Transverse colon (tissue), 4 donors: ENCODE data around the gene MCF2L2. TPM values are rescaled to one million over a fixed set of nuclear protein-coding genes. Genes with fewer than 3 reads are reported as not detected.

Experiments
- DNase-seq: peaks from one replicate; pipeline ENCODE4 v3.0.0-alpha.2; 2019
- H3K27ac ChIP-seq, 4 donors: fragments of 200-600 bp; sonication (generic); 2 replicates each; pipeline ENCODE4 v1.5.1; 2016 to 2018; ENCODE audit warnings: inconsistent platforms in 4 of 4
- H3K27me3 ChIP-seq: fragments of 200-600 bp; sonication (generic); 2 replicates; pipeline ENCODE4 v1.5.1; 2017; ENCODE audit warnings: inconsistent platforms
- H3K36me3 ChIP-seq, 4 donors: fragments of 200-600 bp; sonication (generic); 2 replicates each; pipeline ENCODE4 v1.5.1; 2017 to 2019; ENCODE audit warnings: inconsistent platforms in 4 of 4
- H3K4me1 ChIP-seq, 4 donors: fragments of 200-600 bp; sonication (generic); 2 replicates each; pipeline ENCODE4 v1.5.1; 2017 to 2020; ENCODE audit warnings: inconsistent platforms in 4 of 4
- H3K4me3 ChIP-seq, 4 donors: fragments of 200-600 bp; sonication (generic); 1 replicate in 1 of 4; 2 replicates in 3 of 4; pipeline versions ENCODE4 v1.5.1 to v1.6.1; 2017 to 2019; ENCODE audit warnings: inconsistent platforms in 4 of 4
- H3K9me3 ChIP-seq, 2 donors: fragments of 200-600 bp; sonication (generic); 2 replicates each; pipeline ENCODE4 v1.5.1; 2017 to 2019; ENCODE audit warnings: inconsistent platforms in 2 of 2
- CTCF ChIP-seq, 5 experiments: fragments of 200-600 bp in 3 of 5; fragments of 450-650 bp in 2 of 5; sonication (generic) in 3 of 5; IDR thresholded peaks; 1 replicate in 2 of 5; 2 replicates in 3 of 5; pipeline ENCODE4 v1.5.1; 2016 to 2017; ENCODE audit warnings: antibody characterized with exemption in 5 of 5, inconsistent platforms in 3 of 5, mild to moderate bottlenecking in 2 of 5, moderate library complexity in 1 of 5
- EP300 ChIP-seq: sonication (generic); formaldehyde crosslinking; IDR thresholded peaks from one replicate; pipeline ENCODE4 v1.6.1; 2017; ENCODE audit warnings: antibody characterized with exemption, low read depth
- POLR2A ChIP-seq: fragments of 450-650 bp; IDR thresholded peaks from one replicate; pipeline ENCODE4 v1.6.1; 2016; ENCODE audit warnings: antibody characterized with exemption, mild to moderate bottlenecking, moderate library complexity
- POLR2AphosphoS5 ChIP-seq, 3 donors: sonication (generic); formaldehyde crosslinking; IDR thresholded peaks; one replicate each; pipeline ENCODE4 v1.6.1; 2016; ENCODE audit warnings: antibody characterized with exemption in 3 of 3
- WGBS, 2 donors: methylation state at CpG; one replicate each; pipeline ENCODE4 v1.1.5; 2018; ENCODE audit warnings: low coverage in 1 of 2; 5-methylcytosine and 5-hydroxymethylcytosine counted together
- in situ Hi-C, 4 donors: fragments of 200-750 bp; cut with MboI; loops; one replicate each; pipeline versions ENCODE4 v1.15.0 to v1.15.1; 2017; ENCODE audit warnings: low sequenced_read_pairs in 3 of 4, low pct_ligation_motif_present in 1 of 4, low pct_unique_long_range_greater_than_20kb in 1 of 4
- intact Hi-C: fragments of 100-400 bp; cut with DNase I; formaldehyde crosslinking; loops from one replicate; pipeline ENCODE4 v1.15.1; 2023; ENCODE audit warnings: low total_unique reads
- total RNA-seq, 4 donors: library from RNA; depleted of rRNA; stranded (reverse); fragments of >200 nt; gene quantifications; one replicate each; pipeline ENCODE4 v1.1.0, GENCODE V29; 2016

Gene MCF2L2
- total RNA-seq, 4 donors from 2014 or later, result 0.20 to 3.7 (median 2.0) TPM

- WGBS, 2 donors, result 83% methylated on average over 1 of the region's 1 CpG; no CpG with 5 or more reads in 1 of the 2 donors
- Histone ChIP-seq H3K36me3 (no peaks in the 10 kb centered on the region), H3K27ac (no peak overlapping the region), H3K27me3 (no peaks in the 10 kb centered on the region), H3K9me3 (no peaks in the 10 kb centered on the region), H3K4me1 (no peaks in the 10 kb centered on the region), H3K4me3 (no peak overlapping the region)
- TF ChIP-seq CTCF (IDR thresholded peaks at IDR 0.05), result no peak
- no peak for TF ChIP-seq POLR2AphosphoS5 (IDR thresholded peaks at IDR 0.05)
- no peak for TF ChIP-seq POLR2A
- no peak for TF ChIP-seq EP300
- no peak for DNase-seq
- intact Hi-C loops (no loop called here), in situ Hi-C loops (loop anchor here in 1 of 4 donors (25.0 kb wide), 1 partner anchor 618 kb away; no protein-coding TSS in a partner anchor)
These were observed 284.1 kb downstream of the MCF2L2 start for GRCh38 chr3:183144363-183144762.

DNA sequence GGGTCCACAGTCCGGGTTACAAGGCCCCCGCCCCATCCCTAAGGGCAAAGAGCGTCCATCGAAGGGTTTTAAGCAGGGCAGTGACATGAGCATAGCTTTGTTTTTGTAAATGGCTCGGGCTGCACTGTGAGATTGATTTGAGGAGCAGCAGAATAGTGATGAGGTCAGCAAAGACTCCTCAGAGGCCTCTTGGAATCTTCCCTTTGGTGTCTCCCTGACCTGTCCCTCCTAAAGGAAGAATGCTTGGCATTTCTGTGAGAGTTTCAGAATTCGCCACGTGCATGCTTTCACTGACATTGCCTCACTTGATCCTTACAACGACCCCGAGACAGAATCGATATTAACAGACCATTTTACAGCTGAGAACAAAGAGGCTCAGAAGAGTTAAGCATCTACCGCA lies 286.2 kb downstream of the MCF2L2 start:
- H3K27me3 ChIP-seq, result no peaks in the 10 kb centered on the region
- H3K4me1 ChIP-seq, result no peaks in the 10 kb centered on the region
- intact Hi-C loops, result no loop called here
- in situ Hi-C loops, result loop anchor here in 1 of 4 donors (25.0 kb wide), 1 partner anchor 620 kb away; no protein-coding TSS in a partner anchor
- 81% methylated on average over 11 of the region's 11 CpGs; no CpG with 5 or more reads in 1 of the 2 donors for WGBS, 2 donors
- no peak for DNase-seq
- no peaks in the 10 kb centered on the region for H3K36me3 ChIP-seq
- no peak for TF ChIP-seq POLR2A
- TF ChIP-seq CTCF (IDR thresholded peaks at IDR 0.05), result no peak
- no peak for TF ChIP-seq POLR2AphosphoS5 (IDR thresholded peaks at IDR 0.05)
- no peak for TF ChIP-seq EP300
- H3K27ac ChIP-seq, result no peak overlapping the region
- H3K4me3 ChIP-seq, result no peak overlapping the region
- no peaks in the 10 kb centered on the region for H3K9me3 ChIP-seq

DNA sequence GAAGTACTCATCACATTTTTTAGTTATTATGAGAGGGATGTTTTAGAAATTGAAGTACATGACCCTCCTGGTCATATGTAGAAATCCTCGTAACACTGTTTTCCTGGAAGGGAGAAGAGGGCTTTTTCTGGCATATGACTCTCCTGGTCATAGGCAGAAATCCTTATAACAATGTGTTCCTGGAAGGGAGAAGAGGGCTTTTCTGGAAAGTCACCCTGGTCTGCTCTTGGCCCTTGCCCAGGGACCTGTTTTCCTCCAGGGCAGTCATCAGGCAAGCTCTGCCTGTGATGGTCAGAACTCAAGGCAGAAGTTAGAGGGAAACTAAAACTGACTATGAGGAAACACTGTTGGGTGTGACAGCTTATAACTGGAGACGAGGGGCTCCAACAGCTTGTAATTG lies 293.6 kb downstream of the MCF2L2 start:
- Histone ChIP-seq H3K9me3 (peaks cover under 1% of the 10 kb centered on the region in 2 donors), H3K27me3 (peaks cover 5% of the 10 kb centered on the region), H3K4me3 (no peak overlapping the region), H3K36me3 (no peaks in the 10 kb centered on the region), H3K27ac (no peak overlapping the region), H3K4me1 (no peaks in the 10 kb centered on the region)
- DNase-seq, result no peak
- in situ Hi-C loops (loop anchor here in 1 of 4 donors (25.0 kb wide), 1 partner anchor 627 kb away; no protein-coding TSS in a partner anchor), intact Hi-C loops (no loop called here)
- 67 to 68% methylated on average over 2 of the region's 2 CpGs for WGBS, 2 donors
- TF ChIP-seq POLR2AphosphoS5 (IDR thresholded peaks at IDR 0.05), result no peak
- TF ChIP-seq CTCF (IDR thresholded peaks at IDR 0.05), result no peak
- TF ChIP-seq POLR2A, result no peak
- no peak for TF ChIP-seq EP300

DNA sequence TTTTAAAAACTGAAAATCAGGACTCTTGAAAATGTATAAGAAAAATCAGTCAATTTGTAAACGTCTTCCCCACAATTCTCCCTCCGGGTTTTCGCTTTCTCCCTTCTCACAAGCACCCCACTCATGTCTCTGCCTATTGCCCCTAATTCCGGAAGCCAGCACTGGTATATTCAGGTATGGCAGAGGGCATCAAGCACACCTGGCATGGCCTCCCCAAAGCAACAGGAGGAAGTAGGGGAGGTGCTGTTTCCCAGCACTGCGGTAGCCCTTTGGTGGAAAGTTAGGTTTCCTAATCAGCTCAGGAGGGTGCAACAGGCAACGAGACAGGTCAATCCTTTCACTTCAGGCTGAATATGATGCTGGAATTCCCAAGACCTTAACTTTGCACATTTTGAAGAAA lies 296.0 kb downstream of the MCF2L2 start:
- peaks cover 8 to 18% of the 10 kb centered on the region in 2 donors for H3K9me3 ChIP-seq
- H3K27me3 ChIP-seq, result peaks cover 5% of the 10 kb centered on the region
- 0 to 52% methylated on average over 1 to 6 of the region's 6 CpGs for WGBS, 2 donors
- H3K27ac ChIP-seq, result no peak overlapping the region
- TF ChIP-seq POLR2AphosphoS5 (IDR thresholded peaks at IDR 0.05) (no peak), EP300 (no peak), POLR2A (no peak), CTCF (IDR thresholded peaks at IDR 0.05) (no peak)
- H3K4me3 ChIP-seq, result no peak overlapping the region
- intact Hi-C loops, result no loop called here
- in situ Hi-C loops, result loop anchor here in 1 of 4 donors (25.0 kb wide), 1 partner anchor 630 kb away; no protein-coding TSS in a partner anchor
- no peaks in the 10 kb centered on the region for H3K36me3 ChIP-seq
- no peaks in the 10 kb centered on the region for H3K4me1 ChIP-seq
- no peak for DNase-seq
